ENCODE measurements around the gene KRT7. TPM values are rescaled to one million over a fixed set of nuclear protein-coding genes. Genes with fewer than 3 reads are reported as not detected.
"Not testable (repeated sequence)": the region's sequence is repeated elsewhere in the genome, so short reads cannot be mapped to it uniquely, and the experiment has no call there.

Gene KRT7
- total RNA-seq, 1 experiment from 2014 or later: 1.5 TPM

GRCh38 chr12:52254965-52255751 lies 22.1 kb downstream of the KRT7 start:
- Histone ChIP-seq H3K27ac (no peak overlapping the region), H3K9me3 (replicated peaks) (no peaks in the 10 kb centered on the region; the same call in 1 of the 2 replicates), H3K4me1 (peaks cover 3% of the 10 kb centered on the region), H3K27me3 (no peaks in the 10 kb centered on the region), H3K36me3 (no peaks in the 10 kb centered on the region), H3K4me3 (no peak overlapping the region)
- no peak for DNase-seq

DNA sequence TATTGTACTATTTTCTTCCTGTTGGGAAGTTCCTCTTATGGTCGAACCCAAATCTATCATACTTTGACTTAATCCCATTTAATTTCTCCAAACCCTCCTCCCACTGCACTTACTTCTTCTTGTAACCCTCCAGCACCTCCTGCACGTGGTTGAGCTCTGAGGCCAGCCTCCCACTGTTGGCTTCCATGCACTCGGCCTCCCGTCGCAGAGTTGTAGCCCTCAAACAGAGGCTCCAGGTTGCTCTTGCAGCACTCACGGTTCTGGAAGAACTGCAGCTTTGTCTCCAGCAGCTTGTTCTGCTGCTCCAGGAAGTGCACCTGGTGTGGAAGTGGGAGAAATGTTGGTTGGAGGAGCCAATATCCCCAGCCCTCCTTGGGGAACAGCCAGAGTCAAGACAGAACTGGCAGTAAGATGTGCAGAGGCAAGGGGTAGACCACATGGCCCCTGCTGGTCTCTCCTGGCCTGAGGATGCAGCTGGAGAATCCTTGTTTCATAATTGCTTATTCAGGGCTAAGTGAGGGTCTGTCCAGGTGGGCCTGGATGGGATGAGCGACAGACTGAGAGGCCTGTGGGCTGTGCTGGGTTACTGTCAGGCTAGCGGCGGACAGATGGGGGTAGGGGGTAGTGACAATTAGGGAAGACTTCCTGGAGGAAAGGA lies 23.0 kb downstream of the KRT7 start:
- no peak overlapping the region for H3K27ac ChIP-seq
- no peak overlapping the region for H3K4me3 ChIP-seq
- no peaks in the 10 kb centered on the region; the same call in 1 of the 2 replicates for H3K9me3 ChIP-seq (replicated peaks)
- DNase-seq: no peak
- peaks cover 12% of the 10 kb centered on the region for H3K4me1 ChIP-seq
- no peaks in the 10 kb centered on the region for H3K36me3 ChIP-seq
- no peaks in the 10 kb centered on the region for H3K27me3 ChIP-seq

DNA sequence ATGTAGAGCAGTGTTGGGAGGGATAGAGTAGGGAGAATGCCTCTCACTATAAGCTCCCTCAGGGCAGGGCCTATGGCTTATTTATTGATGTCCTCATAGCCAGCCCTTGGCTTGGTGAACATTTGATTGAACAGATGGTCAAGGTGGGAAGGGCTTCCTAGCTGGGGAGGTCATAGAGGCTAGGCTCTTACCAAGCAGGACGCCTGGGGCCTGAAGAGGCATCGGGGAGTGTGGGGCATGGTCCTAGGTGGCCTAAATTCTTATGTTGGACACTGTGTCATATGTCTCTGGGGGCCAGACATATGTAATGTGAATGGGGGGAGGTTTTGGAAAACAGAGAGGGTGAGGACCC lies 23.5 kb downstream of the KRT7 start:
- H3K9me3 ChIP-seq (replicated peaks): no peaks in the 10 kb centered on the region; the same call in 1 of the 2 replicates
- no peak overlapping the region for H3K27ac ChIP-seq
- no peak for DNase-seq
- H3K4me1 ChIP-seq: peaks cover 17% of the 10 kb centered on the region
- H3K27me3 ChIP-seq: no peaks in the 10 kb centered on the region
- H3K36me3 ChIP-seq: no peaks in the 10 kb centered on the region
- H3K4me3 ChIP-seq: no peak overlapping the region

DNA sequence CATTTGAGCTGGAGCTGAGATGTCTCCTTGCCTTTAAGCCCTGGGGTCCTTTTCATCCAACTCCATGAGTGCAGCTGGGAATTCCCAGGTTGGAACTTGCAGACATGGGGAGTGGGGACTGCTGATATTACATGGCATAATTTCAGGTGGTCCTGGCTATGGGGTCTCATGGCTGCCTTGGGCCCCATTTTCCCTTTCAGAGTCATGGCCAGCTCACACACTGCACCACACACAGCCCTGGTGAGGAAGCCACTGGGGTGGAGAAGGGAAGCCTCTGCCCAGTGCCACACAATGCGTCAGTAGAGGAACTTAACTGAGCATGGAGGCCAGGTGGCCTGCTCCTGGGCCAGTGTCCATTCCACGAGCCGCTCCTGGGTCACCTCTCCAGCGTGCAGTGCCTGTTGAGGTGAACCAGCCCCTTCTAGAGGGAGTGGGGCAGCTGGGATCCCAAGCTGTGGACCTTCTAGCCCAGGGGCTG lies 24.1 kb downstream of the KRT7 start:
- Histone ChIP-seq H3K9me3 (replicated peaks) (no peaks in the 10 kb centered on the region; the same call in 1 of the 2 replicates), H3K27me3 (no peaks in the 10 kb centered on the region), H3K4me3 (no peak overlapping the region), H3K4me1 (peaks cover 17% of the 10 kb centered on the region), H3K27ac (no peak overlapping the region), H3K36me3 (no peaks in the 10 kb centered on the region)
- DNase-seq: no peak

DNA sequence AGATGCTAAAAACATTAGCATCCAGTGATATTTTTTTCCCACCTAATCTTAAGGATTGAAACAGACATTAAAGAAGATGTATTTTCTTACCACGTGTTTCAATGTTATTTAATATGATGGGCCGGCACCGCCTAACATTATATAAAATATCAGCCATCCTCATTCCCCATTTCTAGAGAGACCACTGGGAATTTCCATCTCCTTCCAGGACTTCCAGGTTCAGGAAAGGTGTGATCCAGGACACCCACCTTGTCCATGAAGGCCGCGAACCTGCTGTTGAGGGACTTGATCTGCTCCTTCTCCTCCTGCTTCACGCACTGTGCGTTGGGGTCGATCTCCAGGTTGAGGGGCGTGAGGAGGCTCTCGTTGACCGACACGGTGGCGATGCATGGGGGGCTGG lies 24.9 kb downstream of the KRT7 start:
- not testable (repeated sequence) for H3K27me3 ChIP-seq

GRCh38 chr12:52258335-52258901 lies 25.4 kb downstream of the KRT7 start:
- no peaks in the 10 kb centered on the region for H3K36me3 ChIP-seq
- H3K4me3 ChIP-seq: no peak overlapping the region
- peaks cover 17% of the 10 kb centered on the region for H3K4me1 ChIP-seq
- H3K27ac ChIP-seq: no peak overlapping the region
- no peaks in the 10 kb centered on the region for H3K27me3 ChIP-seq
- H3K9me3 ChIP-seq (replicated peaks): no peaks in the 10 kb centered on the region; the same call in 1 of the 2 replicates
- DNase-seq: no peak

More for the DNA sequence above, 24.9 kb downstream of the KRT7 start:
- DNase-seq; H3K27ac ChIP-seq; H3K36me3 ChIP-seq; H3K9me3 ChIP-seq (replicated peaks); H3K4me3 ChIP-seq: not testable (repeated sequence)
- H3K4me1 ChIP-seq: peaks cover 17% of the 10 kb centered on the region

DNA sequence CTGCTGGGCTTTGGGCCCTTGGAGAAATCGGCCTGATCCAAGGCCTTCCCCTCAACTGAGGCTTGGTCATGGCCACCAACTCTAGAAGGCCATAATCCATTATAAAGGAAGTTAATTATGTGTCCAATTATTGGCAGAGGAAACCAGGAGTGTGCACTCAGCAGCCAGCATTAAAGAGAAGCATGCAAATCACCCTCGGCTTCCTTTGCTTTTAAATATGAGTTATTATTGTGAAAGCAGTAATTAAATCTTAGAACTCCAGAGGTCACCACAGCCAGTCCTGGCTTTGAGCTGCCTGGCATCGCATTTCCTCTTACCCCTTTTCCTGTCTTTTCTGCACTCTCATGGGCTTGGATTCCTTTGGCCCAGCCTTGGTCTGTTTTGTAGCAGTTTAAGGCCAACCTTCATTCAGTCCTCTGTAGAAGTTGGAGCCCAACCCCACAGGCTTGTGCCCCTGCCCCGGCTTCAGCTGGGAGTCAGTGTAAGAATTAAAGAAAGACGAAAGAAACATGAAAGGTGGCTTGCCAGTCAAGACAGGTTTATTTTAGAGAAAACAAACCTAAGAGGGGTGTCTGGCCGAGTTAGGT lies 26.7 kb downstream of the KRT7 start:
- Histone ChIP-seq H3K9me3 (replicated peaks) (no peaks in the 10 kb centered on the region; the same call in 1 of the 2 replicates), H3K36me3 (no peaks in the 10 kb centered on the region), H3K4me1 (peaks cover 22% of the 10 kb centered on the region), H3K4me3 (no peak overlapping the region), H3K27ac (no peak overlapping the region), H3K27me3 (no peaks in the 10 kb centered on the region)
- no peak for DNase-seq

GRCh38 chr12:52260361-52261207 lies 27.5 kb downstream of the KRT7 start:
- no peaks in the 10 kb centered on the region for H3K36me3 ChIP-seq
- H3K4me1 ChIP-seq: peaks cover 23% of the 10 kb centered on the region
- no peaks in the 10 kb centered on the region; the same call in 1 of the 2 replicates for H3K9me3 ChIP-seq (replicated peaks)
- no peak overlapping the region for H3K4me3 ChIP-seq
- DNase-seq: peak; percentile 65 to 83
- no peaks in the 10 kb centered on the region for H3K27me3 ChIP-seq
- peak overlapping the region; percentile 12; the same call in 1 of the 2 replicates for H3K27ac ChIP-seq

DNA sequence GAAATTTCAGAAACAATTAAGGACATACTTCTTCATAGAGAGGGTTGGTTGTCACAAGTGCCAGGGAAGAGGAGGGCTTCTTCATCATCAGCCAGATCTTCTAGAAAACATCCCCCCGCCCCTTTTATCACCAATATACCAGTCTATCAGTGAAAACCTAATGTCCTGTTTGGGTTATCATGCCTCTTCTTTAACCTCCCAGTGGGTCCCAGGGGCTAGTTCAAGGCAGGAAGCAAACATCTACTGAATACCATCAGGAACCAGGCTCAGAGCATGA lies 28.1 kb downstream of the KRT7 start:
- H3K36me3 ChIP-seq: no peaks in the 10 kb centered on the region
- no peaks in the 10 kb centered on the region; the same call in 1 of the 2 replicates for H3K9me3 ChIP-seq (replicated peaks)
- DNase-seq: no peak
- H3K27ac ChIP-seq: no peak overlapping the region
- H3K27me3 ChIP-seq: no peaks in the 10 kb centered on the region
- no peak overlapping the region for H3K4me3 ChIP-seq
- H3K4me1 ChIP-seq: peaks cover 23% of the 10 kb centered on the region

GRCh38 chr12:52262286-52262685 lies 29.2 kb downstream of the KRT7 start:
- Histone ChIP-seq H3K4me1 (peaks cover 23% of the 10 kb centered on the region), H3K9me3 (replicated peaks) (no peaks in the 10 kb centered on the region; the same call in 1 of the 2 replicates), H3K27ac (no peak overlapping the region), H3K27me3 (no peaks in the 10 kb centered on the region), H3K4me3 (no peak overlapping the region), H3K36me3 (no peaks in the 10 kb centered on the region)
- DNase-seq: no peak

GRCh38 chr12:52263761-52264434 lies 30.9 kb downstream of the KRT7 start:
- H3K4me1 ChIP-seq: peaks cover 23% of the 10 kb centered on the region
- H3K27me3 ChIP-seq: no peaks in the 10 kb centered on the region
- no peak overlapping the region for H3K4me3 ChIP-seq
- no peak overlapping the region for H3K27ac ChIP-seq
- no peaks in the 10 kb centered on the region; the same call in 1 of the 2 replicates for H3K9me3 ChIP-seq (replicated peaks)
- no peaks in the 10 kb centered on the region for H3K36me3 ChIP-seq
- no peak for DNase-seq

- no peak overlapping the region for H3K4me3 ChIP-seq
- H3K27ac ChIP-seq: no peak overlapping the region
- H3K36me3 ChIP-seq: no peaks in the 10 kb centered on the region
- DNase-seq: peak in 1 of 2 experiments; percentile 58
- H3K4me1 ChIP-seq: peaks cover 23% of the 10 kb centered on the region
- no peaks in the 10 kb centered on the region; the same call in 1 of the 2 replicates for H3K9me3 ChIP-seq (replicated peaks)
- no peaks in the 10 kb centered on the region for H3K27me3 ChIP-seq
Observed at GRCh38 chr12:52264435-52264825, 31.4 kb downstream of the KRT7 start.

- H3K4me1 ChIP-seq: peaks cover 7% of the 10 kb centered on the region
- DNase-seq: no peak
- no peak overlapping the region for H3K27ac ChIP-seq
Observed at GRCh38 chr12:52266514-52266913, 33.5 kb downstream of the KRT7 start.

GRCh38 chr12:52267266-52267665 lies 34.2 kb downstream of the KRT7 start:
- no peak overlapping the region for H3K27ac ChIP-seq
- no peaks in the 10 kb centered on the region for H3K27me3 ChIP-seq
- no peak for DNase-seq
- peaks cover 6% of the 10 kb centered on the region; the same call in 1 of the 2 replicates for H3K4me1 ChIP-seq
- no peaks in the 10 kb centered on the region for H3K36me3 ChIP-seq
- H3K9me3 ChIP-seq (replicated peaks): no peaks in the 10 kb centered on the region
- no peak overlapping the region for H3K4me3 ChIP-seq

More at GRCh38 chr12:52266514-52266913, 33.5 kb downstream of the KRT7 start:
- Histone ChIP-seq H3K36me3 (no peaks in the 10 kb centered on the region), H3K4me3 (no peak overlapping the region), H3K9me3 (replicated peaks) (no peaks in the 10 kb centered on the region), H3K27me3 (no peaks in the 10 kb centered on the region)
